Stimulated activated CD8-positive, alpha-beta memory T cell treated with anti-CD3 and anti-CD28 coated beads, Interleukin-4, amount 100 ng/mL, for 24 hours (primary cell): ENCODE data around the gene SLC25A11.
"Not testable (repeated sequence)": the region's sequence is repeated elsewhere in the genome, so short reads cannot be mapped to it uniquely, and the experiment has no call there.

Source experiments
- DNase-seq: peaks from one replicate; pipeline ENCODE4 v3.0.0-alpha.2; 2020; ENCODE audit warnings: low read depth

SLC25A11 gene

DNA sequence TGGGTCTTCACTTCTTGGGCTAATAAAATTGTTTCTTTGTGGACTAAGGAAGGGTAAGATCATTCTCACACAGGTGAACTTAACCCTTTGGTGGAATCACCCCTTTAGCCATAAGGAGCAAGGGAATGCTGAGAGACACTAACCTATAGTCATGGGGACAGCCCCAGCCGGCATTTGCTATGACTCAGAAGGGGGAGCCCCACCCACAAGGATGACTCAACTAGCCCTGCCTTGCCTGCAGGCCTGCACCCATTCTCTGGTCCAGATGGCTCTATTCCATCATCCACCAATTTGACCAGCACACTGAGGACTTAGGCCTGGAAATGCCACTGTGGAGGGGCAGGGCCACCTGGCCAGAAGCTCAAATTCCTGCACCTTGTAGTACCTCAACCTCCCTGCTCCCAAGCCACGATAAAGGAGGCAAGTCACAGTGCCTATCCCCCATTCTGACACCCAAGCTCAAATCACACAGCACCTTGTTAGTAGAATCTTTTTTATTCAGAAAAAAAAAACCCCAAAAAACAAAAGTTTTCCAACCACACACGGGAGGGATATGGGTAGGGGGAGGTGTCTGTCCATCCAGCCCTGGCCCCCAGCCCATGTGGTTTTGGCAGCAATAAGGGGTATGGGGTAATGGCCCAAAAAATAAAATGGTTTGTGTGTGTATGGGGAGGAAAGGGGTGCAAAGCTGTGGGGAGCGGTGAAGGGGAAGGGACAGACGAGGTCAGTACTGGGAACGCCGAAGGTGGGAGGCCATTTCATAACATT, 5.5 kb upstream of the SLC25A11 start:
- DNase-seq: peak; percentile 76

DNA sequence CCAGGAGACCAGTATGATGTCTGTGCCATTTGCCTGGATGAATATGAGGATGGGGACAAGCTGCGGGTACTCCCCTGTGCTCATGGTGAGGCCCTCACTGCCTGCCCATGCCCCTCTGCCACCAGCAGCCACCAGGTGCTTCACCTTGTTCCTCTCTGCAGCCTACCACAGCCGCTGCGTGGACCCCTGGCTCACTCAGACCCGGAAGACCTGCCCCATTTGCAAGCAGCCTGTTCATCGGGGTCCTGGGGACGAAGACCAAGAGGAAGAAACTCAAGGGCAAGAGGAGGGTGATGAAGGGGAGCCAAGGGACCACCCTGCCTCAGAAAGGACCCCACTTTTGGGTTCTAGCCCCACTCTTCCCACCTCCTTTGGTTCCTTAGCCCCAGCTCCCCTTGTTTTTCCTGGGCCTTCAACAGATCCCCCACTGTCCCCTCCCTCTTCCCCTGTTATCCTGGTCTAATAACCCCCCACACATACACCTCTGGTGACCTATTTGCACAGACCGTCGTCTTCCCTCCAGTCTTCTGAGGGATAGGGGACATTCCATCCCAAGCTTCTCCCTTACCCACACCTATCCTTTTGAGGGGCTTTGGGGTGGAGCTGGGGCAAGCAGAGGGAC, 4.8 kb upstream of the SLC25A11 start:
- no peak for DNase-seq

DNA sequence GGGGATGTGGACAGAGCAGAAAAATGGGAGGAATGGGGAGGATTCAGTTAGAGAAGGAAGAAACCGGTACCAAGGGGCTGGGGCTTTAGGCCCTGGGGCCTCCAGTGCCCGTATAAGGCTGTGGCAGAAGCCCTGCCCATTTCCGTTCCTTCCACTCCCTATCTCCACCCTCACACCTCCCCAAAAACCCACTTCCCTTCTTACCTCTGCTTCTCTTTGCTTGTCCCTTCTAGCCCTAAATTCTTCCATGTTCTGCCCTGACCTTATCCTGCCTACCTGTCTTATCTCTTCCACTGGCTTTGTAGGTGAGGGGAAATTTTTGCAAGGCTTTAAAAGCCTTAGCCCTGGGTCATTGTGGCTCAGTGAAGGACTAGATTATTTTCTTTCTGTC, 4.3 kb upstream of the SLC25A11 start:
- DNase-seq: no peak

DNA sequence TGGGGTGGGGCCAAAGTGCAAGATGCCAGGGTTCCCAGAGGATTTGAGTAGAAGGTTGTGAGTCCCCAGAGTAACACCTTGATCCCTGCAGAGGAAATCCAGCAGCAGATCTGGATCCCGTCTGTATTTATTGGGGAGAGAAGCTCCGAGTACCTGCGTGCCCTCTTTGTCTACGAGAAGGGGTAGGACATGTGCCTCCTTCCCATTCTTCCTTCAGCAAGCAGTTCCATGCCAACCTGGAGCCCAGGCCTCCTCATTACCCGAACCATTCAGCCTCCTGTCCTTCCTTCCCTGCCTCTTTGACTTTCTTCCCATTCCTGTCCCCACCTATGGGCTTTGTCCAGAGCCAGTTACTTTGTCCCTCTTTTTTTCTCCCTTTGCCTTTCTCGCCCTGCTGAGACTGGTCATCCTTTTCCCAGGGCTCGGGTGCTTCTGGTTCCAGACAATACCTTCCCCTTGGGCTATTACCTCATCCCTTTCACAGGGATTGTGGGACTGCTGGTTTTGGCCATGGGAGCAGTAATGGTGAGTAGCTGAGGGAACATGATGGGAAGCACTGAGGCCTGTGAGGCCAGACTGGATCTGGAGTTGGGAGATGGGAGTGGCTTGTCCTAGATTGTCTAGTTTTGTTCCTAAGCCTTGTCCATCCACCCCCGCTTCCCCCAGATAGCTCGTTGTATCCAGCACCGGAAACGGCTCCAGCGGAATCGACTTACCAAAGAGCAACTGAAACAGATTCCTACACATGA, 3.1 kb upstream of the SLC25A11 start:
- DNase-seq: no peak

DNA sequence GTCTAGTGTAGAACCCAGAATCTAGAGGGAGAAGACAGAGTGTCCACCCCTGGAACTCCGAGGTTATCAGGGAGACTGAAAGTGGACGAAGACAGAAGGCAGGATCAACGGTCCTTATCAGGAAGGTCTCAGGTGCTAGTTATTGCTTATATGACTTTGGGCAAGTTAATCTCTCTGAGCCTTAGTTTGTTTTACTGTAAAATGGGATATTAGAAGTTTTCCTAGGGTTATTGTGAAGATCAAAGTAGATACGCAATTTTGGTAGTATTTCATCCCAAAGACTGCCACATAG, 1.4 kb upstream of the SLC25A11 start:
- DNase-seq: no peak

DNA sequence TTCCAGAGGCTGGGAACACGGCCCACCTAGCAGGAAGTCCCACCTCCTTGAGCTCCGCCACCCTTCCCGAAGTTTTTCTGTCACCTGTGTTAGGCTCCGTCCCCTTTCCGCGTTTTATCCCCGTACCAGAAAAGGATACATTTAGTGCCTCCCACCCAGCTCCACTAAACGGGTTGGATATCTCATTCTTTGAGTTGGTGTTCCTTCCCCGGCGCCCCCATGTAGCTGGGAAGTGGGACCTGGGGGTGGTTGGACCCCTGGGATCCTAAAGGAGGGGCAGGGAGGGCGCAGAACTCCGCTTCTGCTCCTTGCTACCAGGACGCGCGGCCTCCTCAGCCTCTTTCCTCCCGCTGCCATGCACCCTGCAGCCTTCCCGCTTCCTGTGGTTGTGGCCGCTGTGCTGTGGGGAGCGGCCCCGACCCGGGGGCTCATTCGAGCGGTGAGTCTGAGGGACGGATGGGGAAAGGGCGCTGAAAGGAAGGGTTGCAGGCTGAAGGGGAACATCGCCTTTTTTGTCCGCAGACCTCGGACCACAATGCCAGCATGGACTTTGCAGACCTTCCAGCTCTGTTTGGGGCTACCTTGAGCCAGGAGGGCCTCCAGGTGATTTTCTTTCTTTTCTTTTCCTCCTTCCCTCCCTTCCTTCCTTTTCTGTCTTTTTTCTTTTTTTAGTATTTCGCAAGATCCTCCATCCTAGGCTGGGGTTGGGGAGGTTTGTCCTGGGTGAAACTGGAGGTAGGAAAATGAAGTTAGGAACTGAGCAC, 891 bp upstream of the SLC25A11 start:
- DNase-seq: no peak

DNA sequence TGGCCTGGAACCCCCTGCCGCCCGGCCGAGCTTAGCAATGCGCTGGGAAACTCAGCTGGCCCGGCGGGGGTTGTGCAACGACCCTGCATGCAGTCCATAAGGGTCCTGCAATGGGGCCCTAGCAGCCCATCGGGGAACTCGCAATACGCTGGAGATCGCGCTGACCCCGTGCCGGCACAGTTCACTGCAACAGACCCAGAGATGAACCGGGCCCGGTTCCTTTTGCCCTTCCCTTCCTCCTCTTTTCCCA, 375 bp downstream of the SLC25A11 start:
- DNase-seq: no peak

DNA sequence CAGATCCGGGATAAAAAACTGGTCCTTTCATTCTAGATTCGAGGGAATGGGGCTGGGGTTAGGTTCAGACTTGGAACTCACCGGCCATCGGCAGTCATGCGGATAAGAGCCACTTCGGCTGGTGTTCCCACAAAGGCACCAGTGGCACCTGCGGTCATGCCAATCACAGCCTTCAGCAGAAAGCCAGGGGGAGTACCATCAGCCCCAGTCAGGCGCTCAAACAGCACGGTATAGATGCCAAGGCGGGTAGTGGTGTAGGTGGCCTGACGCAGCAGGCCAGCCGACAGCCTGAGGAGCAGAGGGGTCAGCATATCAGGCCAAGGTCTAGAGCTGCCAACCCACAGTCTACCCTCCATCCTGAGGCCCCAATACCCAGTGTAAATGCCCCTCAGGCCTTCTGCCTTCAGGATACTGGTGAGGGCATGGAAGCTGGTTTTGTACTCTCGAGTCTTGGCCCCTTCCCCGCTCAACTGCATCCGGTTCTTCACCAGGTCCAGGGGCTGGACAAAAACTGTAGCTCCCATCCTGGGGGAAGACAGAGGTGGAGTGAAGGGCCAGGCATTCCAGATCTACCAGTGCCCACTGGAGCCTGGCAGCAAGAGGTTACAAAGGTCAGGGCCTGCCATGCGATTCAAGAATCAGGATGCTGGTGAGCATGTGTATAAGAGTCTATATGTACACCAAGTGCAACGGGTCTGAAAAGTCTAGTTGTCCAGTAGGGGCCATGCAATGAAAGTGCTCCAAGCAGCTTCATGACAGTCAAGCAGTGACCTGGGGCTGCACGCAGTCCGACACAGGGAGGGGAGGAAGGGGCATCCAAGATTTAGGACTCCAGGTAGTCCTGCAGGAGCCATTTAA, 929 bp downstream of the SLC25A11 start:
- no peak for DNase-seq

DNA sequence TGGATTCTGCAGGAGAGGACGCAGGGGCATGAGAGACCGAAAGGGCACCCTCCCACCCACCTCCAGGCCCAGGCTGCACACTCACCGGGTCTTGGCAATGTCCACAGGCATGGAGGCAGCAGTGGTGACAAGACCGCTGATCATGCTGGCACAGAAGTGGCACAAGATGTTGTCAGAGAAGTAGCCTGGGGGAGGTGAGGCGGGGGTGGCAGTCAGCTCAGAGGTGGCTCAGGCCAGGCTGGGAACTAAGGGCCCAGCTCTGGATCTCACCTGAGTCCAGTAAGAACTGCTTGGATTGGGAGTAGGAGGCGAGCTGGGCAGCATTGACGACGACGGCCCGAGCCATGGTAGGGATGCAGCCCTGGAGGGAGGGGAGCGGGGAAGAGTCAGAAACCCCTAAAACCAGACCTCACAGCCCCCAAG, 1.8 kb downstream of the SLC25A11 start:
- DNase-seq: no peak

DNA sequence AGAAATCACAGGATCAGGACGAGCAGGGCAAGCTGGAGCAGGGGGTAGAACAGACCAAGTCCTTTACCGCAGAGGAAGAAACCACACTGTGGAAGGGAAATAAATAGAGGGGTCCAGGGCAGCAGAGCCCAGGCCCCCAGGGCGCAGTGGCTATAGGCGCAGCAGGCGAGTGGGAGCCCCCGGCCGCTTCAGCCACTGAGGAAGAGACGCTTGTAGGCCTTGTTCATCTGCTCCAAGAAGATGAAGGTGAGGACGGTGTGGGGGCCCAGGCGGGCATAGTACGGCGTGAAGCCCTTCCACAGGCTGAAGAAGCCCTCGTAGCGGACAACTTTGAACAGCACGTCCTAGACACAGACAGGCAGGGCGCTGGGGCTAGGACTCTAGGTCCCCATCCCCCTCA, 2.3 kb downstream of the SLC25A11 start:
- no peak for DNase-seq

DNA sequence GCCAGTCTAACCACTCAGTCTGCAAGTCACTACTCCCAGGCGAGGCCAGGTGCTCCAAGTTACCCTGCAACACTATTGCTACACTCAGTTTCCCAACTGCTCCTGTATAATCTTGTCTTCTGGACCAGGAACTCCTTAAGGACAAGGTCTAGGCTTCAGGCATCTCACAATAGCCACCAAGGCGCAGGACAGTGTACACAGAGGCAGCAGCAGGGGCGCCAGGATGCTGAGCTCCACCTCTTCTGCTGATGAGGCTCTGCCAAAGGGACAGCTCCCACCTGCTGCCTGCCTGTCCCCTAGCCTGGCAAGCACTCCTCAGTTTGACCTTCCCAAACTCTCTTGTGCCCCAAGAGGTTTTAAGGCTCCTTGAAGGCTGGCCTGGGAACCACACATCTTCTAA, 3.4 kb downstream of the SLC25A11 start:
- no peak for DNase-seq

DNA sequence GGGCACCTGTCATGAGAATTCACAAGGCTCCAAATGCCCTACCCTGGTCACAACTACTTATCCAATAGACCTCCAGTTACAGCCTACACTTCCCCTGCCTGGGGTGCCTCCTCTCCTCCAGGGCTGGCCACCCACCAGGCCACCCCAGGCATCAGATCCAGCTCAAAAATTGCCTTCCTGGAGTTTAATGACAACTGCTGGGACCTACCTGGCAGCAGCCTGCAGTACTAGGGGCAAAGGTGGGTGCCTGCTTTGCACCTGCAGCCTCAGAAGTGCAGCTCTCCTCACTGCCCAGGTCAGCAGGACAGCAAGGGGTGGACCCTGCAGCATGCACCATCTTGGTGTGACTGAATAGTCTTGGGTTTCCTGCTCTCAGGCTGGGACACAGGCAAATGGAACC, 4.2 kb downstream of the SLC25A11 start:
- no peak for DNase-seq

DNA sequence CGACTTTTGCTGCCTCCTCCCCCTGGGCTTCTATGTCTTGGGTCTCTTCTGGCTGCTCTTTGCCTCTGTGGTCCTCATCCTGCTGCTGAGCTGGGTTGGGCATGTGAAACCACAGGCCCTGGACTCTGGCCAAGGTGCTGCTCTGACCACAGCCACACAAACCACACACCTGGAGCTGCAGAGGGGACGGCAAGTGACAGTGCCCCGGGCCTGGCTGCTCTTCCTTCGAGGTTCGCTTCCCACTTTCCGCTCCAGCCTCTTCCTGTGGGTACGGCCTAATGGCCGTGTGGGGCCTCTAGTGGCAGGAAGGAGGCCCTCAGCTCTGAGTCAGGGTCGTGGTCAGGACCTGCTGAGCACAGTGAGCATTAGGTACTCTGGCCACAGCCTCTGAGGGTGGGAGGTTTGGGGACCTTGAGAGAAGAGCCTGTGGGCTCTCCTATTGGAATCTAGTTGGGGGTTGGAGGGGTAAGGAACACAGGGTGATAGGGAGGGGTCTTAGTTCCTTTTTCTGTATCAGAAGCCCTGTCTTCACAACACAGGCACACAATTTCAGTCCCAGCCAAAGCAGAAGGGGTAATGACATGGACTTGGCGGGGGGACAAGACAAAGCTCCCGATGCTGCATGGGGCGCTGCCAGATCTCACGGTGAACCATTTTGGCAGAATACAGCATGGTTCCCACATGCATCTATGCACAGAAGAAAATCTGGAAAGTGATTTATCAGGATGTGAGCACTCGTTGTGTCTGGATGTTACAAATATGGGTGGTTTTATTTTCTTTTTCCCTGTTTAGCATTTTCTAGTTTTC, 5.5 kb downstream of the SLC25A11 start:
- DNase-seq: no peak

DNA sequence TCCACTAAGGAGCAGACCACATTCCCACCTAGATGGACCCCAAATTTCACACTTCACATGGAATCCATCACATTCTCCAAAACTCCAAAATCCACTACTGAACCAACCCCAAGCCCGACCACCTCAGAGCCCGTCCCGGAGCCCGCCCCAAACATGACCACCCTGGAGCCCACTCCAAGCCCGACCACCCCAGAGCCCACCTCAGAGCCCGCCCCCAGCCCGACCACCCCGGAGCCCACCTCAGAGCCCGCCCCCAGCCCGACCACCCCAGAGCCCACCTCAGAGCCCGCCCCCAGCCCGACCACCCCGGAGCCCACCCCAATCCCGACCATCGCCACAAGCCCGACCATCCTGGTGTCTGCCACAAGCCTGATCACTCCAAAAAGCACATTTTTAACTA, 6.2 kb downstream of the SLC25A11 start:
- DNase-seq: no peak

DNA sequence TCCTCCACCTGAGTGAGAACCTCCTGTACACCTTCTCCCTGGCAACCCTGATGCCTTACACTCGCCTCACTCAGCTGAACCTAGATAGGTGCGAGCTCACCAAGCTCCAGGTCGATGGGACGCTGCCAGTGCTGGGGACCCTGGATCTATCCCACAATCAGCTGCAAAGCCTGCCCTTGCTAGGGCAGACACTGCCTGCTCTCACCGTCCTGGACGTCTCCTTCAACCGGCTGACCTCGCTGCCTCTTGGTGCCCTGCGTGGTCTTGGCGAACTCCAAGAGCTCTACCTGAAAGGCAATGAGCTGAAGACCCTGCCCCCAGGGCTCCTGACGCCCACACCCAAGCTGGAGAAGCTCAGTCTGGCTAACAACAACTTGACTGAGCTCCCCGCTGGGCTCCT, 7.1 kb downstream of the SLC25A11 start:
- DNase-seq: no peak

DNA sequence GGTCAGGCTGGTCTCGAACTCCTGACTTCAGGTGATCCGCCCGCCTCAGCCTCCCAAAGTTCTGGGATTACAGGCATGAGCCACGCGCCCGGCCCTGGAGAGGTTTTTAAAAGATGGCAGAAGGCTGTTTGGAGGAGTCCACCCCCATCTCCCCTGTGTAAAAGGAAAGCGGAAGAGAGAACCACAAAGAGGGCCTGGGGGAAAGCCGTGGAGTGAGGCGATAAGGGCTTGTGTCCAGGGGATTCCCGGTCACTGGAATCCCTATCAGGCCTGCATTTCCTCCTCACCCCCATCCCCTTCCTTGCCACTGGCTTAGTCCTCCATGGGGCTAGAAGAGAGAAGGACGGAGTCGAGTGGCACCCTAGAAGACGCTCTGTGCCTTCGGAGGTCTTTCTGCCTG, 7.9 kb downstream of the SLC25A11 start, which contains the start of gene GP1BA:
GP1BA (plus strand) TSS at position 315 of the 400 bp plus-strand sequence. CDS start 328 bp downstream, outside the sequence.
- no peak for DNase-seq

DNA sequence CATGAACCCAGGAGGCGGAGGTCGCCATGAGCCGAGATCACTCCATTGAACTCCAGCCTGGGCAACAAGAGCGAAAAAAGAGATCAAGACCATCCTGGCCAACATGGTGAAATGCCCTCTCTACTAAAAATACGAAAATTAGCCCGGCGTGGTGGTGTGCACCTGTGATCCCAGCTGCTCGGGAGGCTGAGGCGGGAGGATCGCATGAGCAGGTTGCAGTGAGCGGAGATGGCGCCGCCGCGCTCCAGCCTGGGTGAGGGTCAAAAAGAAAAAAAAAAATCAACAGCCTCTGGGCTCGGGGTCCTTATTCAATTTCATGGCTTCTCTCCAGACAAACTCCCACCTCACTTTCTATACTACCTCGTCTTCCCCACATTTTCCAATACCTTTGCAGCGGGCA, 11.0 kb downstream of the SLC25A11 start:
- no peak for DNase-seq

DNA sequence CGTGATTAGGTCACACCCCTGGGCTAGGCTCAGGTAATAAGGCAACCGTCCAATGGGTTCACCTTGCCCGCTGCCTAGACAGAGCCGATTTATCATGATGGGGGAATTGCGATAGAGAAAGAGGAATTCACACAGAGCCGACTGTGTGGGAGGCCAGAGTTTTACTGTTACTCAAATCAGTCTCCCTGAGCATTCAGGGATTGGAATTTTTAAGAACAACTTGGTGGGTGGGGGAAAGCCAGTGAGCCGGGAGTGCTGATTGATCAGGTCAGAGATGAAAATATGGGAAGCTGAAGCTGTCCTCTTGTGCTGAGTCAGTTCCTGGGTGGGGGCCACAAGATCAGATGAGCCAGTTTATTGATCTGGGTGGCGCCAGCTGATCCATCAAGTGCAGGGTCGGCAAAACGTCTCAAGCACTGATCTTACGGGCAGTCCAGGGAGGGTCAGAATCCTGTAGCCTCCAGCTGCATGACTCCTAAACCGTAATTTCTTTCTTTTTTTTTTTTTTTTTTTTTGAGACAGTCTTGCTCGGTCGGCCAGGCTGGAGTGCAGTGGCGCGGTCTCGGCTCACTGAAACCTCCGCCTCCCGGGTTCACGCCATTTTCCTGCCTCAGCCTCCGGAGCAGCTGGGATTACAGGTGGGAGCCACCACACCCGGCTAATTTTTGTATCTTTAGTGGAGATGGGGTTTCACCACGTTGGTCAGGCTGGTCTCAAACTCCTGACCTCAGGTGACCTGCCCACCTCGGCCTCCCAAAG, 13.1 kb downstream of the SLC25A11 start:
- not testable (repeated sequence) for DNase-seq

DNA sequence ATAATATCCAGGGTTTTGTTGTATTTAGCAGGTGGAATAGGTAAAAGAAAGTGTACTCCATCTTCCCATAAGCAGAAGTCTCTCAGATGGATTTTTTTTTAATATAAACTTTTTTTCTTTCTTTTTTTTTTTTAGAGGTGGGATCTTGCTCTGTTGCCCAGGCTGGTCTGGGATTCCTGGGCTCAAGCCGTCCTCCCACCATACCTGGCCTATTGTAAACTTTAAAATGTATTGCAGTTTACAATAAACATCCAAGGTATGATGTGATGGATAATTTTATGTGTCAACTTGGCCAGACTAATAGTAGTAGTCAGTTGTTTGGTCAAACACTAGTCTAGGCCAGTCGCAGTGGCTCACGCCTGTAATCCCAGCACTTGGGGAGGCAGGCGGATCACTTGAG, 18.5 kb downstream of the SLC25A11 start:
- DNase-seq: no peak

DNA sequence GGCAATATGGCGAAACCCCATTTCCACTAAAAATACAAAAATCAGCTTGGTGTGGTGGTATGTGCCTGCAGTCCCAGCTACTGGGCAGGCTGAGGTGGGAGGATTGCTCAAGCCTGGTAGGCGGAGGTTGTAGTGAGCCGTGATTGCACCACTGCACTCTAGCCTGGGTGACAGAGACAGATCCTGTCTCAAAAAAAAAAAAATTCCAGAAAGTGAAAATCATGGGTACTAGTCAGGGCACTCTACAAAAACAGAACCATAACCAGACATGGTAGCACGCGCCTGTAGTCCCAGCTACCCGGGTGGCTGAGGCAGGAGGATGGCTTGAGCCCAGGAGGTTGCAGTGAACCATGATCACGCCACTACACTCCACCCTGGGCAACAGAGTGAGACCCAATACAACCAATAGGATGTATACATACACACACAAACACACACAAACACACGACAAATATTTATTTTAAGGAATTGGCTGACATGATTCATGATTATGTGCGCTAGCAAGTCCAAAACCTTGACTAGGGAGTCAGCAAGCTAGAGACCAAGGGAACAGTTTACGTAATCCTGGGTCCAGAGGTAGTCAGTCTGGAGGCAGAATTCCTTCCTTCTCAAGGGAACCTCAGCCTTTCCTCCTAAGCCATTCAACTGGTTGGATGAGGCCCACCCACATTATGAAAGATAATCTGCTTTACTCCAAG, 19.3 kb downstream of the SLC25A11 start:
- DNase-seq: no peak
